AG04450 (cell line): ENCODE results near the gene CLDN19. TPM values are rescaled to one million over a fixed set of nuclear protein-coding genes. Genes with fewer than 3 reads are reported as not detected.
"Not testable (repeated sequence)": the region's sequence is repeated elsewhere in the genome, so short reads cannot be mapped to it uniquely, and the experiment has no call there.

Source experiments
- CTCF ChIA-PET: fragments of 300-600, 350-600 bp; formaldehyde crosslinking; extraction: SDS; loops from one replicate; lab custom pipeline; 2022; ENCODE audit warnings: antibody characterized with exemption, inconsistent platforms; lab: Charles Lee
- POLR2A ChIA-PET: fragments of 350-600 bp; formaldehyde crosslinking; extraction: SDS; loops from one replicate; lab custom pipeline; 2021; ENCODE audit warnings: antibody characterized with exemption, inconsistent platforms; lab: Yijun Ruan, JAX
- DNase-seq: peaks from one replicate; pipeline ENCODE4 v3.0.0-alpha.2; 2011; ENCODE audit warnings: low read depth, low spot score
- H3K27ac ChIP-seq: one replicate; pipeline ENCODE4 v1.5.1; 2012; ENCODE audit warnings: low read depth, low read length, control low read depth
- H3K27me3 ChIP-seq: one replicate; pipeline ENCODE4 v1.6.0; 2012; ENCODE audit warnings: low read length; ENCODE audit not compliant: control insufficient read depth, insufficient read depth
- H3K4me3 ChIP-seq: 2 replicates; pipeline ENCODE4 v1.5.1; 2011; ENCODE audit warnings: mild to moderate bottlenecking, low read depth, low read length, control low read depth
- H3K9me3 ChIP-seq: 2 replicates; pipeline ENCODE4 v1.5.1; 2012; ENCODE audit warnings: low read length; ENCODE audit not compliant: control insufficient read depth, insufficient read depth
- polyA plus RNA-seq: library from polyadenylated mRNA; depleted of rRNA; stranded (reverse); fragments of >200 nt; gene quantifications from 2 replicates; pipeline ENCODE4 v1.2.3, GENCODE V29; 2011
- TF ChIP-seq, protein P1 (sequence below): IDR thresholded peaks from 2 replicates; pipeline ENCODE4 v1.5.1; 2011; ENCODE audit warnings: low read depth, low read length, control low read depth, inconsistent platforms

The CLDN19 gene
- polyA plus RNA-seq, 1 experiment: not detected

GRCh38 chr1:42732126-42732680 is 7.8 kb downstream of the CLDN19 start:
- H3K9me3 ChIP-seq: no peaks in the 10 kb centered on the region; the same call in 1 of the 2 replicates
- TF ChIP-seq, protein P1, sequence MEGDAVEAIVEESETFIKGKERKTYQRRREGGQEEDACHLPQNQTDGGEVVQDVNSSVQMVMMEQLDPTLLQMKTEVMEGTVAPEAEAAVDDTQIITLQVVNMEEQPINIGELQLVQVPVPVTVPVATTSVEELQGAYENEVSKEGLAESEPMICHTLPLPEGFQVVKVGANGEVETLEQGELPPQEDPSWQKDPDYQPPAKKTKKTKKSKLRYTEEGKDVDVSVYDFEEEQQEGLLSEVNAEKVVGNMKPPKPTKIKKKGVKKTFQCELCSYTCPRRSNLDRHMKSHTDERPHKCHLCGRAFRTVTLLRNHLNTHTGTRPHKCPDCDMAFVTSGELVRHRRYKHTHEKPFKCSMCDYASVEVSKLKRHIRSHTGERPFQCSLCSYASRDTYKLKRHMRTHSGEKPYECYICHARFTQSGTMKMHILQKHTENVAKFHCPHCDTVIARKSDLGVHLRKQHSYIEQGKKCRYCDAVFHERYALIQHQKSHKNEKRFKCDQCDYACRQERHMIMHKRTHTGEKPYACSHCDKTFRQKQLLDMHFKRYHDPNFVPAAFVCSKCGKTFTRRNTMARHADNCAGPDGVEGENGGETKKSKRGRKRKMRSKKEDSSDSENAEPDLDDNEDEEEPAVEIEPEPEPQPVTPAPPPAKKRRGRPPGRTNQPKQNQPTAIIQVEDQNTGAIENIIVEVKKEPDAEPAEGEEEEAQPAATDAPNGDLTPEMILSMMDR: no peak
- H3K4me3 ChIP-seq: no peak overlapping the region
- CTCF ChIA-PET: interaction anchor here (0.6 kb wide), 1 partner anchor 148 kb away, joined by 3 read pairs; no protein-coding TSS in a partner anchor
- H3K27me3 ChIP-seq: peaks cover 3% of the 10 kb centered on the region
- POLR2A ChIA-PET: interaction anchor here (1.0 kb wide), 1 partner anchor 13 kb away, joined by 4 read pairs; no protein-coding TSS in a partner anchor
- DNase-seq: no peak
- H3K27ac ChIP-seq: no peak overlapping the region

GRCh38 chr1:42731585-42731984 is 8.5 kb downstream of the CLDN19 start:
- CTCF ChIA-PET: interaction anchor here (0.6 kb wide), 1 partner anchor 148 kb away, joined by 3 read pairs; no protein-coding TSS in a partner anchor
- POLR2A ChIA-PET: interaction anchor here (1.0 kb wide), 1 partner anchor 14 kb away, joined by 4 read pairs; no protein-coding TSS in a partner anchor
- DNase-seq: no peak
- Histone ChIP-seq H3K27ac (no peak overlapping the region), H3K9me3 (no peaks in the 10 kb centered on the region; the same call in 1 of the 2 replicates), H3K27me3 (peaks cover 3% of the 10 kb centered on the region), H3K4me3 (no peak overlapping the region)
- TF ChIP-seq, protein P1: no peak

DNA sequence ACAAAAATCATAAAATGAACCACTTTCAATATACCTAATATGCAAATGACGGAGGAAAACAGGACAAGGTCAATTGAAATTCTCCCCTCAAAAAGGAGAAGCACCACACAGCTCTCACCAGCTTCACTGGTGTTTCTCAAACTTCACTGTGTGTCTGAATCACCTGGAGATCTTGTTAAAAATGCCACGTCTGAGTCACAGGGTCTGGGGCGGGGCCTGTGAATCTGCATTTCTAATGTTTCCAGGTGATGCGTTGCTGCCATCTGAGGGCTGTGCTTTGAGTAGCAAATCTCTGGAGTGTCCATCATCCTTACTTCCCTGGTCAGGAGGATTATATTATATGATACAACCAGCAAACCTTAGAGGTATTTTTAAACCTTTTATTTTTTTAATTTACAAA is 9.0 kb downstream of the CLDN19 start:
- no peaks in the 10 kb centered on the region for H3K9me3 ChIP-seq
- no peak overlapping the region for H3K4me3 ChIP-seq
- ChIA-PET POLR2A (no interaction called here), CTCF (no interaction called here)
- H3K27me3 ChIP-seq: peaks cover 3% of the 10 kb centered on the region
- no peak overlapping the region for H3K27ac ChIP-seq
- TF ChIP-seq, protein P1: no peak
- DNase-seq: no peak

- POLR2A ChIA-PET: no interaction called here
- H3K4me3 ChIP-seq: no peak overlapping the region
- CTCF ChIA-PET: no interaction called here
- no peak for DNase-seq
- no peaks in the 10 kb centered on the region for H3K9me3 ChIP-seq
- peaks cover 3% of the 10 kb centered on the region for H3K27me3 ChIP-seq
- TF ChIP-seq, protein P1: no peak
- H3K27ac ChIP-seq: no peak overlapping the region
Measured at GRCh38 chr1:42730002-42730401, 10.0 kb downstream of the CLDN19 start.

DNA sequence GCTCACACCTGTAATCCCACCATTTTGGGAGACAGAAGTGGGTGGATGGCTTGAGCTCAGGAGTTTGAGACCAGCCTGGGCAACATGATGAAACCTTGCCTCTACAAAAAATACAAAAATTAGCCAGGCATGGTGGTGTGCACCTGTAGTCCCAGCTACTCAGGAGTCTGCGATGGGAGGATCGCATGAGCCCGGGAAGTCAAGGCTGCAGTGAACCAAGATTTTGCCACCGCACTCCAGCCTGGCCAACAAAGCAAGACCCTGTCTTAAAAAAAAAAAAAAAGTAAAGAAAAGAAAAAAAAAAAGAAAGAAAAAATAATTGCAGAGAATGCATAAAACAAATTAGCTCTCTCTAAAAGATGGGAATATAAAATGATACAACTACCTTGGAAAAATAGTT is 14.2 kb downstream of the CLDN19 start:
- H3K9me3 ChIP-seq, H3K27me3 ChIP-seq, H3K4me3 ChIP-seq, DNase-seq, H3K27ac ChIP-seq: not testable (repeated sequence)
- ChIA-PET POLR2A (interaction anchor here (0.7 kb wide), 1 partner anchor 584 kb away, joined by 6 read pairs; no protein-coding TSS in a partner anchor), CTCF (interaction anchor here (0.6 kb wide), 1 partner anchor 9 kb away, joined by 3 read pairs; no protein-coding TSS in a partner anchor)
